ENCODE results near the gene TCL1B.
A peak's percentile ranks its signal among the peaks of the same experiment; 100 is the strongest.

TCL1B gene

GRCh38 chr14:95667249-95667693, 19.0 kb upstream of the TCL1B start:
- DNase-seq (ENCODE audit: low read depth in 2 of 2): no peak

GRCh38 chr14:95668235-95668772, 17.9 kb upstream of the TCL1B start:
- no peak for DNase-seq (ENCODE audit: low read depth in 2 of 2)

- DNase-seq (ENCODE audit: low read depth in 2 of 2): no peak
These were observed 11.6 kb upstream of the TCL1B start for GRCh38 chr14:95674613-95675012.

- no peak for DNase-seq (ENCODE audit: low read depth in 2 of 2)
These were observed 10.7 kb upstream of the TCL1B start for GRCh38 chr14:95675486-95675885.

- no peak for DNase-seq (ENCODE audit: low read depth in 2 of 2)
These were observed 8.9 kb upstream of the TCL1B start for GRCh38 chr14:95677179-95677835.

GRCh38 chr14:95679148-95679815, 6.9 kb upstream of the TCL1B start:
- no peak for DNase-seq (ENCODE audit: low read depth in 2 of 2)

- no peak for DNase-seq (ENCODE audit: low read depth in 2 of 2)
These were observed 6.1 kb upstream of the TCL1B start for GRCh38 chr14:95679998-95680735.

GRCh38 chr14:95681153-95681552, 5.1 kb upstream of the TCL1B start:
- DNase-seq (ENCODE audit: low read depth in 2 of 2): no peak

- no peak for DNase-seq (ENCODE audit: low read depth in 2 of 2)
These were observed 2.4 kb upstream of the TCL1B start for GRCh38 chr14:95683793-95684192.

GRCh38 chr14:95686935-95687334, 709 bp downstream of the TCL1B start:
- DNase-seq (ENCODE audit: low read depth in 2 of 2): no peak

- no peak for DNase-seq (ENCODE audit: low read depth in 2 of 2)
These were observed 3.2 kb downstream of the TCL1B start for GRCh38 chr14:95689441-95689840.

- DNase-seq (ENCODE audit: low read depth in 2 of 2): no peak
These were observed 4.6 kb downstream of the TCL1B start for GRCh38 chr14:95690815-95691214.

GRCh38 chr14:95691591-95691990, 5.4 kb downstream of the TCL1B start:
- DNase-seq (ENCODE audit: low read depth in 2 of 2): no peak

GRCh38 chr14:95692109-95692508, 5.9 kb downstream of the TCL1B start:
- DNase-seq (ENCODE audit: low read depth in 2 of 2): no peak

GRCh38 chr14:95695051-95695450, 8.8 kb downstream of the TCL1B start:
- no peak for DNase-seq (ENCODE audit: low read depth in 2 of 2)

- DNase-seq (ENCODE audit: low read depth in 2 of 2): no peak
These were observed 9.7 kb downstream of the TCL1B start for GRCh38 chr14:95695913-95696312.

- no peak for DNase-seq (ENCODE audit: low read depth in 2 of 2)
These were observed 10.5 kb downstream of the TCL1B start for GRCh38 chr14:95696741-95697140.

GRCh38 chr14:95697764-95698163, 11.5 kb downstream of the TCL1B start:
- no peak for DNase-seq (ENCODE audit: low read depth in 2 of 2)

GRCh38 chr14:95698287-95698686, 12.1 kb downstream of the TCL1B start:
- DNase-seq (ENCODE audit: low read depth in 2 of 2): no peak

- DNase-seq (ENCODE audit: low read depth in 2 of 2): no peak
These were observed 13.2 kb downstream of the TCL1B start for GRCh38 chr14:95699412-95699811.

- no peak for DNase-seq (ENCODE audit: low read depth in 2 of 2)
These were observed 14.2 kb downstream of the TCL1B start for GRCh38 chr14:95700221-95700976.

- DNase-seq (ENCODE audit: low read depth in 2 of 2): peak in 1 of 2 experiments; percentile 2
These were observed 15.6 kb downstream of the TCL1B start for GRCh38 chr14:95701846-95702221.

Measured in fibroblast of skin of left biceps (primary cell).